HG03196 (cell line): ENCODE results near the gene RNF8.
"Not testable (repeated sequence)": the region's sequence is repeated elsewhere in the genome, so short reads cannot be mapped to it uniquely, and the experiment has no call there.

Experiments used
- ATAC-seq: cut with Tn5 transposase; IDR thresholded peaks from one replicate; pipeline ENCODE4 v1.9.1; 2021; ENCODE audit not compliant: unreplicated experiment

RNF8 gene

DNA sequence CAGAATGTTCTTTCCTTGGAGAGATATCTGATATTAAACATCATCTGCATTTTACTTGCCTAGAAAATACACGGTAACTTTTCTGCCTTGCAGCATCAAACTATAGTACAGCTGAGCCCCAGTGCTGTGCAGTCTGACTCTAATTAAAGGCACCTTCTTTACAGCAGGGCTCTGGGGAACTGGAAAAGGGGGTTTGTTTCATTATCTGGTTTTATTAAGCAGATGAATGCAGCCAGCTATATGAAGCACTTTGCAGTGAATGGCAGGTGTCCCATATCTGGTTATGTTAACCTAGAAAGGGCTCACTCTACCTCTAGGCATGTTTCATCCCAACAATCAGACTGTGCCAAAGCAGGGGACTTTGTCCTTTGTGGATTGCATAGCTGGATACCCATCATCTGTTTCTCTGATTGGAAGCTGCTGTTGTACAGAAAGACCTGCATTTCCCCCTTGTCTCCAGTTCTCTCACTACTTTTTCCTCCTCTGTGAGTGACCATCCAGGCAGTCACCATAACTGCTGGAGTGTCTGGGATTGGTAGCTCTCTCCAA lies 39.7 kb downstream of the RNF8 start:
- no peak for ATAC-seq

DNA sequence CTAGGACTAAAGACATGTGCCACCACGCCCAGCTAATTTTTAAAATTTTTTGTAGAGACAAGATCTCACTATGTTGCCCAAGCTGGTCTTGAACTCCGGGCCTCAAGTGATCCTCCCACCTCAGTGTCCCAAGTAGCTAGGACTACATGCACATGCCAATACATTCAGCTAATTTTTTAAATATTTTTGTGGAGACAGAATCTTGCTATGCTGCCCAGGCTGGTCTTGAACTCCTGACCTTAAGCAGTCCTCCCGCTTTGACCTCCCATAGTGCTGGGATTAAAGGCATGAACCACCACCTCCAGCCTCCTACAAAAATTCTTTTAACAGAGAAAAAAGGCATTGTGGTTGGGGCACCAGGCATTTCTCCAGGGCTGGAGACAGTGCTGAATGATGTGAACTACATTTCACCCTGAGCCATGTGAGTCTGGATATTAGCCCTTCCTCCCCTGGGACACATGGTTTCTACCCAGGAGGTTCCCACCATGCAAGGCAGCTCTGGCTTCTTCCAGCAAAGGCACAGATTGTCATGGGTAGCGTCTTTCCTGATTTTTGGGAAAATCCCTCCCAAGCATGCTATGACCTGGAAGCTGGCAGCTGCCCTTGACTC lies 42.9 kb downstream of the RNF8 start:
- no peak for ATAC-seq

DNA sequence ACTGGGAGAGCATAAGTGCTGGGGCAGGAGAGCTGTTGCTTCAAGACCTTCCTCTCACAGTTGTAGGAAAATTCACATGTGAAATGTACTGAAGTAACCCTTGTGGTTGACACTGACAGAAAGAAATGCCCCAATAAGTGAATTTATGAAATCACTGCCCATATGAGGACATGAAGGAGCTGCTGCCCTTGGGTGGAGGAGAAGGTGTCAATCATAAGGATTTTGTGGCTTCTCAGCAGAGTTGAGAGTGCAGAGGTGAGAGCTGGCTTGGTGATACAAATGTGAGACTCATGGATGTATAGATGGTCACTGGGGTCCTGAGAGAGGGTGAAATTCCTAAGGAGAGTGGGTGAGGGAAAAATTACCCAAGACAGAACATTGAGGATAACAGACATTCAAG lies 45.3 kb downstream of the RNF8 start:
- ATAC-seq = no peak

DNA sequence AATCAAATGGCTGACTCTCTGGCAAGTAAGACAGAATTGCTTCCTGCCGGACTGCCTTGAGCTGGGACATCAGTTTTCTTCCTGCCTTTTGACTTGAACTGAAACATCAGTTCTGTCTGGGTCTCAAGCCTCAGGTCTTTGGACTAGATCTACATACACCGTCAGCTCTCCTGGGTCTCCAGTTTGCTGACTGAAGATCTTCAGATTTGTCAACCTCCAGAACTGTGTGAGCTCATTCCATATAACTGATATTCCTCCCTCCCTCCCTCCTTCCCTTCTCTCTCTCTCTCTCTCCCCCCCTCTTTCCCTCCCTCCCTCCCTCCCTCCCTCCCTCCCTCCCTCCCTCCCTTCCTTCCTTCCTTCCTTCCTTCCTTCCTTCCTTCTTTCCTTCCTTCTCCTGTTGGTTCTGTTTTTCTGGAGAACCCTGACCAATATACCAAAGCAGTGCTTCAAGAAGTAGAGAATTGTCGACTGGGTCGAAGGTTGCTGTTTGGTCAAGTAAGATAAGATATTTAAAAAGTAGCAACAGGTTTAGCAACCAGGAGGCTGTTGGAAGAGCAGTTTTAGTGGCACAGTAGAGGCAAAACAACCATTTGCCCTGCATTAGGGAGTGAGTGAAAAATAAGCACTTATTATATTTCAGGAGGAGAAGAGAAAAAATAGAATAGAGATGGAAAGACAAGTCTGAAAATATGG lies 46.2 kb downstream of the RNF8 start:
- ATAC-seq = no peak

DNA sequence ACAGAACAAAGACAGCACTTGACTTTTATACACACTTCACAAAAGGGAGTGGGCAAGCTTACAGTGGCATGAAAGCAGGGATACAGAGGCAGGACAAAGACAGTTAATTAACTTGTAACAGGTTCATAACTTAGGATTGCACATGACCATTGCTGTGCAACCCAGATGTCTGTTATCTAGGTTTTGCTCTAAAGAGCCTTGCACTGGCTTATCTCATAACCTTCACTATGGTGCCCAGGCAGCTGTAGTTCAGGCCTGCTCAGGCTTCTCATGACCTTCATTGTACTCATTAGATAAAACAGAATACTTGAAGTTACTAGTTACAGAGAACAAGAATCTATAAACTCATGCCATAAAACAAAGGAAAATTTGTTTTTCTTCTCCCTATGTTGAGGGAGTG lies 47.9 kb downstream of the RNF8 start:
- ATAC-seq = not testable (repeated sequence)

DNA sequence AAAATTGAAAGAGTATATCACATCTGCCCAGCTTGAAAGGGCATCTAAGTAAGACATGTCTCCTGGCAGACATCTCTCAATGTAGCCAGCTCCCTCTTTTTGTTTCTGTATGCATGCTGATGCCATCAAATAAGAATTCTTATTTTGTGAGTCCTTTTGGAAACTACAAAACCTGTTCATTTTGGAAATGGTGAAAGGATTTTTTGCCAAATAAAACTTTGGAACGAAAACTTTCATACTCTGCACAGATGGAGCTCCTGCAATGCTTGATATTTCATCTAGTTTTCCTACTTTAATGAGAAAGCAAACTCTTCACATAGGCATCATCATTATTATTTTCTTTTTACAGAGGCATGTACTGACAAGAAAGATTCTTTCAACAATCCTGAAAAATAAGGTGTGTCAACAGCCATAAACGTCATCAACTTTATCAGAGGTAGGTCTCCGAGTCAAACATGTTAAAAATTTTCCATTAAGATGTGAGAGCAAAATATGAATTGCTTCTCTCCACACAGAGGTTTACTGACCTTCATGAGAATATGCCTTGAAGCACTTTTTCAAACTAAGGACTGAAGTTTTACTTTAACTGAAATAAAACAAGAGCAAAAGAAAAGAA lies 53.1 kb downstream of the RNF8 start:
- no peak for ATAC-seq

DNA sequence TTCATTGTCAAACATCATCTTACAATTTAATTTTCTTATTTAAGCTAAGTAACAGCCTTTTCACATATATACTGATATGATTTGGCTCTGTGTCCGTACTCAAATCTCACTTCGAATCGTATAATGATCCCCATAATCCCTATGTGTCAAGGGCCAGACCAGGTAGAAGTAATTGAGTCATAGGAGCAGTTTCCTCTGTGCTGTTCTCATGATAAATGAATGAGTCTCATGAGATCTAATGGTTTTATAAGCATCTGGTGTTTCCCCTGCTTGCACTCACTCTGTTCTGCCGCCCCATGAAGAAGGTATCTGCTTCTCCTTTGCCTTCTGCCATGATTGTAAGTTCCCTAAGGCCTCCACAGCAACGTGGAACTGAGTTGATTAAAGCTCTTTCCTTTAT lies 54.2 kb downstream of the RNF8 start:
- ATAC-seq = no peak

DNA sequence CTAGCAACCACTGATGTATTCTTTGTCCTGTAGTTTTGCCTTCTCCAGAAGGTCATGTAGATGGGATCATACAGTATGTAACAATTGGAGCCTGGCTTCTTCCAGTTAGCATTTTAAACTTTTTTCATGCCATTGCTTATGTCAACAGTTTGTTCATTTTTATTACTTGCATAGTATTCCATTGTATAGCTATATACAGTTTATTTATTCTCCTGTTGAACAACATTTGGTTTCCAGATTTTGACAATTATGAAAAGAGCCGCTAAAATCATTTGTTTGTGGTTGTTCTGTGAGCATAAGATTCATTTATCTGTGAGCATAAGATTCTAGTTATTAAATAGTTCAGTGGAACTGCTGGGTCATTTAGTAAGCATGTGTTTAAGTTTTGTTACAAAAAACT lies 55.7 kb downstream of the RNF8 start:
- ATAC-seq = no peak

DNA sequence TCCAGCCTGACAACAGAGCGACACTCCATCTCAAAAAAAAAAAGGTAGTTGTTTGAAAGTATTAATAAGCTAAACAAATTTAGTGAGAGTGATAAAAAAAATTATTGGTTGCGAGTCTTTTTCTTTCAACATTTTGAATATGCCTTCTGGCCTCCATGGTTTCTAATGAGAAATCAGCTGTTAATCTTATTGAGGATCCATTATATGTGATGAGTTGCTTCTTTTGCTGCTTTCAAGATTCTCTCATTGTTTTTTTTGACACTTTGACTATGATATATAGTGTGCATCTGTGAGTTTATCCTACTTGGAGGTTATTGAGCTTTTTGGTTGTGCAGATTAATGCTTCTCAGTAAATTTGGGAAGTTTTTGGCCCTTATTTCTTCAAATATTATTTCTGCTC lies 63.6 kb downstream of the RNF8 start:
- ATAC-seq = no peak

DNA sequence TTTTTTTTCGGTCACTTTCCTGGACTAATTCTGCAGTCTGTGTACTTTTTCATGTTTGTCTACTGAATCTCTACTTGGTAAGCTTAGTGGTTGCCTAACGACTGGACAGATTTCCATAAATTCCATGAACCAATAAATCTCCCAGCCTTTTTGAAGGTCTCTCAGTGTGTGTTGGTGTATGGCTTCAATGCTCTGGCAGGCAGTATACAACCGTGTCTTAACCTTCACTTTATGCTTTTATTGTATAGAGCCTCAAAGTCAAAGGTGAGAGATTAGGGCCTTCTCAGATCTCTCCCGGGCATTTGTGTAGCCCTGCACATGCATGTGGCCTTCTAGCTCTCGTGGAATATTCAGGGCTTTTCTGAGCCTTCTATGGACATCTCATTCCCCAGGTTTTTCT lies 64.9 kb downstream of the RNF8 start:
- ATAC-seq = no peak

DNA sequence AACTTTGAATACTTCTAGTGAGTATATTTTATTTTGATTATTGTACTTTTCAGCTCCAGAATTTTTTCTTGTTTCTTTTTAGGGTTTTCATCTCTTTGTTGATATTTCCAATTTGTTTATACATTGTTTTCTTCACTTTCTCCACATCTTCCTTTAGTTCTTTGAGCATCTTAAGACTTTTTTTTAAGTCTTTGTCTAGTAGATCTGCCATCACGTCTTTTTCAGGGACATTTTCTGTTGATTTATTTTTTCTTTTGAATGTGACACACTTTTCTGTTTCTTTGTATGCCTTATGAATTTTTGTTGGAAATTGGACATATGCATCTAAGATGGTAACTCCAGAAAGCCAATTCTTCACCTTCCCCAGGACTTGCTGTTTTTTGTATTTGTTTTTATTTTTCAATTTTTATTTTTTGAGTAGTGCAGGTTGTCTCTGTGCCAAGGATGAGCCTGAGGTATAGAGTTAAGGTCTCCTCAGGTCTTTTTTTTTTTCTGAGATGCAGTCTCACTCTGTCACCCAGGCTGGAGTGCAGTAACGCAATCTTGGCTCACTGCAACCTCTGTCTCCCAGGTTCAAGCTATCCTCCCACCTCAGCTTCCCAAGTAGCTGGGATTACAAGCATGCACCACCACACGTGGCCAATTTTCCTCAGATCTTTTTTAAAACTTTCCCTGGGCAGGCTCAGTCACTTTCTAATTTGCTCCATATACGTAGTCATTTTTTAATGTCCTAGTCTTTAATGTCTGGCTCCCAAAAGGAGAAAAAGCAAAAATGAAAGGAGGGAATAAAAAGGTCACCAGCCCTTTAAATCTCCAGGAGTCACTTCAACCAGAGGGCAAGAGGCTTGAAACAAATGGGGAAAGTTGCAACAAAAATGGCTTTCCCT lies 72.5 kb downstream of the RNF8 start:
- ATAC-seq = no peak

DNA sequence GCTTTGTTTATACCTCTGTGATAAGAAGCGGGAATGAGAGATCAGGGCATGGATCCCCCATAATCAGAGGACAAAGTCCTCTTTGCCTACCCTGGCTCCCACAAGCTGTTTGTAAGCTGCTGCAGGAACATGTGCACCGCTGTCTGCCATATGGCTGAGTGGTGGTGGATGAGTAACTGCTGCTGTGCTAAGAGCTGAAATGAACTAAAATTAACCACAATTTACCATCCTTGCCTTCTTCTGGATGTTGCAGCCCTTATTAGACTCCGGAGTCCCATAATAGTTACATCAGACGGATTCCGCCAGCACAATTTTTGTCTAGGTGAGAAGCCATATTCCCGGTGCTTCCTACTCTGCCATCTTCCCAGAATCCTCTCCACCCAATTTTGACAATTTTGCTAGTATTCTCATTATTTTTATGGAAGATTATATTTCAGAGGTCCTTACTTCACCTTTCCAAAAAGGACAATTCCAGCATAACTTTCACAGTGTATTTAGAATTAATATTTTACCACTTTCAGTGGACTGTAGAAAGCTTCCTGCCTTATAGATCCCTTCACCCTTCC lies 73.2 kb downstream of the RNF8 start:
- ATAC-seq = no peak

DNA sequence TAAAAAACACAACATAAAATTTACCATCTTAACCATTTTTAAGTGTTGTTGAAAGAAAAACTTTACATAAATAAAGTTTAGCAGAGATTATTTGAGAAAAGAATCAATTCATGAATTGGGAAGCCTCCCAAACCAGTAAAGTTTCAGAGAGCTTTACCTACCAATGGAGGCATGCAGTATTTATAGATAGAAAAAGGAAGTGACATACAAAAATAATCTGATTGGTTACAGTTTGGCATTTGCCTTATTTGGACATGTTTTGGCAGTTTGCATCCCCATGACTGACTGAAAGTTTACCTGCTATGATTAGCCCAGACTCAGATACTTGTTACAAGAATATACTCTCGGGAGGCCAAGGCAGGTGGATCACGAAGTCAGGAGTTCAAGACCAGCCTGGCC lies 75.6 kb downstream of the RNF8 start:
- ATAC-seq = no peak

DNA sequence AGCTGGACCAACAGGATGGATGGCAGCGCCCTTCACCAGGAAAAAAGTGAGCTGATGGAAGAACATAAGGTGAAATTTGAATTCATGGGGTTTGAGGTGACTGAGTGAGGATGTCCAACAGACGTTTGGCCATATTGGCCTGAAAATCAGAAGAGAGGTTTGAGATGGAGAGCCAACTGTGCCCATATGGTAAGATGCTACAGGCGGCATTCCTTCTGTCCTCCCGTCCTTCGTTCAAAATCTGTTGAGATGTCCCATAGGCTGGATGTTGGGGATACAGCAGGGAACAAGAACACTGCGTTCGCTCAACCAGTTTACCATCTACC lies 78.8 kb downstream of the RNF8 start:
- no peak for ATAC-seq

DNA sequence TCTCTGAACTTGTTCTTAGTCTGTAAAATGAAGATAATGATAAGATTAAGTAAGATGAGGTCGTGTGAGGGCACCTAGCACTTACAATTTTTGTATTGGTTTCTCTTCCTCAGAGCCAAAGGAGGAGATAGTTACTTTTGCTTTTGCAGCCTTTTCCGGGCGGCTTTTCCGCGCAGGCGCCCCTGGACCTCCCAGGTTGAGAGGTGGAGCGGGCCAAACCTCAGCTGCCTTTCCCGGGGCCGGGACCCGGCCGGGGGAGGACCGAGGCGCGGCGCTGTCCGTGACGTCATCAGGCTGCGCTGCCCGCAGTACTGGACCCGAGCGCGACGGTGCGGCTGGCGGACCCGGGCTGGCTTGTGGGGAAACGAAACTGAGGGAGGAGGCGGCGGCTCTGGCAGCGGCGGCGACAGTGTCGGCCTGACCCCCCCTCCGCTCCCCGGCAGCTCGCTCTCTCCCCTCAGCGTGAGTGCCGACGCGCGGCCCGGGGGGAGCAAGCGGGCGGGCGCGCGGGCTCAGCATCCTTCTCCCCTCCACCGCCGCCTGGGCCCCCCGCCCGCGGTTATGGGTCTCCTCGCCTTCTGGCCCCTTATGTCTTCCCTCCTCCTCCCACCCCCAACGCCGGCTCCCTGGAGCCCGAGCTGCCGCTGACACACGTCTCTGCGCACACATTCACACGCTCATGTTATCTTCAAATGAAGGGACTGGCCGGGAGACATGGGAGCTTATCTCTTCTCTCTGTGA lies 79.3 kb downstream of the RNF8 start, which contains the start of gene CMTR1:
Gene CMTR1, plus strand, starts transcription at position 306 of the 741 bp plus-strand sequence. CDS start 2,409 bp downstream, outside the sequence.
- ATAC-seq = peak; percentile 83

DNA sequence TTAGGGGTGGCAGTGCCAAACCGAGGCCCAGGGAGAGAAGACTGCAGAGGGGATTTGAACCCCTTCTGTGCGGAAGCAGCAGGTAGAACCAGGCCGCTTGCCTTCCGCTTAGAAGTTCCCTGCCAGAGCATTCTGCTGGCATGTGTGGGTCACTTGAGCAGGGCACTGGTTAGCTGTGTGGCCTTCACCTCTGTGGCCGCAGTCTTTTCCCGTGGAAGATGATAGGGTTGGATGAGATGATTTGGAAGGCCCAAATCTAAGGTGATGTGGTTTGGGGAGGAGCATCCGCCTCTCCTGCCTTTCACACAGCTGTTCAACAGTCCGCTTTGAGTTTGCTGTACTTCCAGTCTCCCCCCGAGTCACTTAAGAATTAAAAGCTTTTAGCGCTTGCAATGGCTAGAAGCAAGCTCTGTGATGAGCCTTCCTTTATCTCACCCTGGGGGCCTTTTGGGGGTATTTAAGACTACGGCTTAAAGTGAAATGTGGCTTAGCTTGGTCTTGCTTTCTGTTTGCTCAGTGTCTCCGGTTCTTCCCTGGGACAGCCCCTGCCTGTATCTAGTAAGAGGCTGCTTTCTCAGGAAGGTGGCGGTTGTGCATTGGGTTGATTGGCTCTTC lies 80.0 kb downstream of the RNF8 start:
- peak; percentile 29 for ATAC-seq

DNA sequence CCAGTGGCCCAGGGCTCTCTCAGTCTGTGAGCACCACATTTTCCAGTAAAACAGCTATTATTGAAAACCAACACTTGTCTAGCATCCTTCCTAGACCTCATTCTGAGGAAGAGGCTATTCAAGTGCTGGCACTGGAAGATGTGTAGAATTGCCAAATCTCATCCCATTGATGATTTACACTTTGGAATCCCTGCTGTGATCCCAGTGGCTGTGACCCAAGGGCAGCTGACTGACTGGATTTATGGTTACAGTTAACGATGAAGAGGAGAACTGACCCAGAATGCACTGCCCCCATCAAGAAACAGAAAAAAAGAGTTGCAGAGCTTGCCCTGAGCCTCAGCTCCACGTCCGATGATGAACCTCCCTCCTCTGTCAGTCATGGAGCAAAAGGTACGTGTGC lies 81.6 kb downstream of the RNF8 start:
- no peak for ATAC-seq

DNA sequence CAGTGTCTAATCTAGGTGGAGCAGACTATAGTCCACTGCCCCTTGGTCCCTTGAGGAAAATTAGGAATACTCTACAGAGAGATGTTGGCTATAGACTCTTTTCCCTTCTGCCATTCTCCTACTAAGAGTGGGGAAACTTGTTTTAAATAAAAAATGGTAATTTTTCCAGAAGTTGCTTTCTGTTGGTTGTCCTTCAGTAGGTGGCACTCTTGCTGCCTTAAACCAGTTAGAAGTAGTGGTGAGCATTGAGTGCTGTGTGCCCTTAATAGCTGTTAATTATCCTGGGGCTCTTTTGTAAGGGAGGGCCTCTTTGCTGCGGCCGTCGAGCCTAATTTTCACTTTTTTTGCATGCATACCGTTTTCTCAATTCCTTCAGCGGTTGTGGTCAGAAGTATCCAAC lies 82.0 kb downstream of the RNF8 start:
- no peak for ATAC-seq

DNA sequence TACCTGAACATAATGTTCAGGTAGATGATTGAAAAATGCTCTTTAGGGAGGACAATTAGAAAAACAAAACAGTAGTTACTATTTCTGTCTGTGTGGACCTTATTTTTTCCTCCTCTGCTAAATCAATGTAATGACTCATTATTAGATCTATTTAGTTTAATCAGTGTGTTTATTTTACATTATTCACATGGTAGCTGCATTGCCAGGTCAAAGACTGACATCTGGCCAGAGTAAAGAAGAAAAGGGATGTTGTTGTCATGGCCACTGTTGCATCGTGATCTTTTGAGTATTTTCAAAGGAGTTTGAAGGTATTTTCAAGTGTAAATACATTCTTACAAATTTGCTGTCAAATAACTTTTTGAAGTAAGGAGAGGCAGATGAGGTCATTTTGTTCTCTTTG lies 85.1 kb downstream of the RNF8 start:
- ATAC-seq = no peak

DNA sequence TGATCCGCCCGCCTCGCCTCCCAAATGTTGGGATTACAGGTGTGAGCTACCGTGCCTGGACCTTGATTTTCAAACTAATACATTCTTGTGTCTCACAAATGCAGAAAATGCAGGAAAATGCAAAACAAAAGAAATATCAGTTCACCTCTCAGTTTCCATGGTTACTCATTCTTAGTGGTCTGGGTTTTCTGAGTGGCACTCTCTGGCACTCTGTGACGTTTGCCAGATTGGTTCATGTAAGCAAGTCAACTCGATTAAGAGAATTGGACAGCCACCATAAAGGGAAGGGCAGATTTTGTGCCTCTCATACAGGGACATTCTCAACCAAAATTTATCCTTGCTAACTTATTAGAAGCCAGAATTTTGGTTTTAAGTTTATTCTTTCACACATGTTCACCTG lies 87.9 kb downstream of the RNF8 start:
- ATAC-seq = no peak
